ENCODE data around the gene TUBA3E. TPM values are rescaled to one million over a fixed set of nuclear protein-coding genes. Genes with fewer than 3 reads are reported as not detected.

Gene TUBA3E
- polyA plus RNA-seq, 2 of the 4 experiments (the other 2 are of a cell fraction), result not detected

DNA sequence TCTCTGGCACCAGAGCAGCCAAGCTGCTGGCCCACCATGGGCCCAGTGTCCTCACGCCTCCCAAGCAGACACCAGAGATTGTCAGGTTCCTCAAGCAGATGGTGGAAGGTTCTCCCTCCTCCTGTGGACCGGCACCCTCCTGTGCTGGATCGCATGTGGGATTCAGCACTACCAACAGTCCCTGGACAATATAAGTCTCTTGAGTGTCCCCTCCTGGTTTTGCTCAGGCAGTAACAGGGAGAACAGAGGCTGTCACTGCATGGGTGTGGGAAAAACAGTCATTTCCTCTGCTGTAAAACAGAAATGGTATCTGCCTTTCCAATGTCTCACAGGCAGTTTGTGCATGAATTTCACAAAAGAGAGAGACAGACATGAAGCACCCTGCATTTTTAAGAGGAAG, 47.7 kb upstream of the TUBA3E start:
- DNase-seq (ENCODE audit: low read depth in 1 of 2, low spot score in 1 of 2) (no peak), ATAC-seq (no peak)

DNA sequence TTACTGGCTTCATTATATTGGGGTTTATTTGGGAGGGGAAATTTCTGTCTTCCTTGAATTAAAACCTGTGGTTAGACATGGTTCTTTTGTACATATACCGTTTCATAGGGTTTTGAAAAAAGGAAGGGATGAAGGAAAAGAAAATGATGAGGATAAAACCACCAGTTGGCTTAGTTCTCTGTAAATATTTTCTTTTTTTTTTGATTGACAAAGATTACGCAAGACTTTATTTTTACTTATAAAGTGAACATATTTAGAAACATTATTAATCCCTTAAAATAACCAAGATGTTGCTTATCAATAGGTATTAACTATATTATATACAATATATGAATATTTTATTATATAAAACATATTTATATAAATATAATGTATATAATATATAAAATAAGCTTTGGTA, 45.1 kb upstream of the TUBA3E start:
- no peak overlapping the region for H3K4me3 ChIP-seq
- DNase-seq (ENCODE audit: low read depth in 1 of 2, low spot score in 1 of 2) (no peak), FAIRE-seq (no peak), ATAC-seq (no peak)
- H3K4me2 ChIP-seq, result no peak overlapping the region
- no peaks in the 10 kb centered on the region for H3K9me3 ChIP-seq
- WGBS (ENCODE audit: missing lambda C conversion rate), result 78% methylated on average over 2 of the region's 2 CpGs
- H3K27ac ChIP-seq, result no peak overlapping the region
- POLR2A ChIA-PET, result no interaction called here
- CTCF ChIA-PET, result no interaction called here
- peaks cover 15% of the 10 kb centered on the region for H3K4me1 ChIP-seq
- TF ChIP-seq RNF2 (IDR thresholded peaks at IDR 0.05; ENCODE audit: borderline replicate concordance, low read depth) (no peak), HEYL (CRISPR knock-in tag; IDR thresholded peaks at IDR 0.05) (no peak), SMC3 (IDR thresholded peaks at IDR 0.05) (no peak), SREBF2 (IDR thresholded peaks at IDR 0.05) (no peak), ZFP36 (IDR thresholded peaks at IDR 0.05; ENCODE audit: borderline replicate concordance, partially characterized antibody) (no peak), GATA3 (IDR thresholded peaks at IDR 0.05; ENCODE audit: borderline replicate concordance) (no peak), KDM5A (IDR thresholded peaks at IDR 0.05) (no peak), KDM1A (IDR thresholded peaks at IDR 0.05; ENCODE audit: low read depth) (no peak), POLR2A (IDR thresholded peaks at IDR 0.05; ENCODE audit: low read length) (no peak), HOXB13 (CRISPR knock-in tag; IDR thresholded peaks at IDR 0.05; ENCODE audit: low read depth) (no peak), PHF8 (IDR thresholded peaks at IDR 0.05; ENCODE audit: borderline replicate concordance, low read depth) (no peak), CEBPB (IDR thresholded peaks at IDR 0.05) (no peak; a peak in 1 of 4 replicates)
- TF ChIP-seq, protein P1, sequence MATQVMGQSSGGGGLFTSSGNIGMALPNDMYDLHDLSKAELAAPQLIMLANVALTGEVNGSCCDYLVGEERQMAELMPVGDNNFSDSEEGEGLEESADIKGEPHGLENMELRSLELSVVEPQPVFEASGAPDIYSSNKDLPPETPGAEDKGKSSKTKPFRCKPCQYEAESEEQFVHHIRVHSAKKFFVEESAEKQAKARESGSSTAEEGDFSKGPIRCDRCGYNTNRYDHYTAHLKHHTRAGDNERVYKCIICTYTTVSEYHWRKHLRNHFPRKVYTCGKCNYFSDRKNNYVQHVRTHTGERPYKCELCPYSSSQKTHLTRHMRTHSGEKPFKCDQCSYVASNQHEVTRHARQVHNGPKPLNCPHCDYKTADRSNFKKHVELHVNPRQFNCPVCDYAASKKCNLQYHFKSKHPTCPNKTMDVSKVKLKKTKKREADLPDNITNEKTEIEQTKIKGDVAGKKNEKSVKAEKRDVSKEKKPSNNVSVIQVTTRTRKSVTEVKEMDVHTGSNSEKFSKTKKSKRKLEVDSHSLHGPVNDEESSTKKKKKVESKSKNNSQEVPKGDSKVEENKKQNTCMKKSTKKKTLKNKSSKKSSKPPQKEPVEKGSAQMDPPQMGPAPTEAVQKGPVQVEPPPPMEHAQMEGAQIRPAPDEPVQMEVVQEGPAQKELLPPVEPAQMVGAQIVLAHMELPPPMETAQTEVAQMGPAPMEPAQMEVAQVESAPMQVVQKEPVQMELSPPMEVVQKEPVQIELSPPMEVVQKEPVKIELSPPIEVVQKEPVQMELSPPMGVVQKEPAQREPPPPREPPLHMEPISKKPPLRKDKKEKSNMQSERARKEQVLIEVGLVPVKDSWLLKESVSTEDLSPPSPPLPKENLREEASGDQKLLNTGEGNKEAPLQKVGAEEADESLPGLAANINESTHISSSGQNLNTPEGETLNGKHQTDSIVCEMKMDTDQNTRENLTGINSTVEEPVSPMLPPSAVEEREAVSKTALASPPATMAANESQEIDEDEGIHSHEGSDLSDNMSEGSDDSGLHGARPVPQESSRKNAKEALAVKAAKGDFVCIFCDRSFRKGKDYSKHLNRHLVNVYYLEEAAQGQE (IDR thresholded peaks at IDR 0.05), result no peak
- TF ChIP-seq, protein P2, sequence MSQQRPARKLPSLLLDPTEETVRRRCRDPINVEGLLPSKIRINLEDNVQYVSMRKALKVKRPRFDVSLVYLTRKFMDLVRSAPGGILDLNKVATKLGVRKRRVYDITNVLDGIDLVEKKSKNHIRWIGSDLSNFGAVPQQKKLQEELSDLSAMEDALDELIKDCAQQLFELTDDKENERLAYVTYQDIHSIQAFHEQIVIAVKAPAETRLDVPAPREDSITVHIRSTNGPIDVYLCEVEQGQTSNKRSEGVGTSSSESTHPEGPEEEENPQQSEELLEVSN (IDR thresholded peaks at IDR 0.05; ENCODE audit: borderline replicate concordance, low read depth), result no peak
- TF ChIP-seq, protein P3, sequence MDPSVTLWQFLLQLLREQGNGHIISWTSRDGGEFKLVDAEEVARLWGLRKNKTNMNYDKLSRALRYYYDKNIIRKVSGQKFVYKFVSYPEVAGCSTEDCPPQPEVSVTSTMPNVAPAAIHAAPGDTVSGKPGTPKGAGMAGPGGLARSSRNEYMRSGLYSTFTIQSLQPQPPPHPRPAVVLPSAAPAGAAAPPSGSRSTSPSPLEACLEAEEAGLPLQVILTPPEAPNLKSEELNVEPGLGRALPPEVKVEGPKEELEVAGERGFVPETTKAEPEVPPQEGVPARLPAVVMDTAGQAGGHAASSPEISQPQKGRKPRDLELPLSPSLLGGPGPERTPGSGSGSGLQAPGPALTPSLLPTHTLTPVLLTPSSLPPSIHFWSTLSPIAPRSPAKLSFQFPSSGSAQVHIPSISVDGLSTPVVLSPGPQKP (IDR thresholded peaks at IDR 0.05; ENCODE audit: low read depth, low read length), result no peak
- TF ChIP-seq, protein P4, sequence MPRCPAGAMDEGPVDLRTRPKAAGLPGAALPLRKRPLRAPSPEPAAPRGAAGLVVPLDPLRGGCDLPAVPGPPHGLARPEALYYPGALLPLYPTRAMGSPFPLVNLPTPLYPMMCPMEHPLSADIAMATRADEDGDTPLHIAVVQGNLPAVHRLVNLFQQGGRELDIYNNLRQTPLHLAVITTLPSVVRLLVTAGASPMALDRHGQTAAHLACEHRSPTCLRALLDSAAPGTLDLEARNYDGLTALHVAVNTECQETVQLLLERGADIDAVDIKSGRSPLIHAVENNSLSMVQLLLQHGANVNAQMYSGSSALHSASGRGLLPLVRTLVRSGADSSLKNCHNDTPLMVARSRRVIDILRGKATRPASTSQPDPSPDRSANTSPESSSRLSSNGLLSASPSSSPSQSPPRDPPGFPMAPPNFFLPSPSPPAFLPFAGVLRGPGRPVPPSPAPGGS (IDR thresholded peaks at IDR 0.05), result no peak

More for the DNA sequence above, 47.7 kb upstream of the TUBA3E start:
- H3K9me3 ChIP-seq, result no peaks in the 10 kb centered on the region
- H3K4me1 ChIP-seq, result peaks cover 7% of the 10 kb centered on the region
- ChIA-PET CTCF (no interaction called here), POLR2A (no interaction called here)
- H3K4me2 ChIP-seq, result no peak overlapping the region
- H3K27ac ChIP-seq, result no peak overlapping the region
- WGBS (ENCODE audit: missing lambda C conversion rate), result 75% methylated on average over 3 of the region's 3 CpGs
- FAIRE-seq, result no peak
- no peak overlapping the region for H3K4me3 ChIP-seq
- TF ChIP-seq RNF2 (IDR thresholded peaks at IDR 0.05; ENCODE audit: borderline replicate concordance, low read depth), result no peak
- no peak for TF ChIP-seq POLR2AphosphoS2 (conservative IDR thresholded peaks at IDR 0.05; ENCODE audit: low read length)
- TF ChIP-seq ZFP36 (IDR thresholded peaks at IDR 0.05; ENCODE audit: borderline replicate concordance, partially characterized antibody), result no peak
- no peak for TF ChIP-seq FOXS1 (CRISPR knock-in tag; IDR thresholded peaks at IDR 0.05)
- no peak for TF ChIP-seq PHF8 (IDR thresholded peaks at IDR 0.05; ENCODE audit: borderline replicate concordance, low read depth)
- no peak for TF ChIP-seq HOXA7 (CRISPR knock-in tag; IDR thresholded peaks at IDR 0.05)
- TF ChIP-seq, protein P4 (IDR thresholded peaks at IDR 0.05), result no peak
- no peak for TF ChIP-seq RFX5 (IDR thresholded peaks at IDR 0.05)
- TF ChIP-seq, protein P5, sequence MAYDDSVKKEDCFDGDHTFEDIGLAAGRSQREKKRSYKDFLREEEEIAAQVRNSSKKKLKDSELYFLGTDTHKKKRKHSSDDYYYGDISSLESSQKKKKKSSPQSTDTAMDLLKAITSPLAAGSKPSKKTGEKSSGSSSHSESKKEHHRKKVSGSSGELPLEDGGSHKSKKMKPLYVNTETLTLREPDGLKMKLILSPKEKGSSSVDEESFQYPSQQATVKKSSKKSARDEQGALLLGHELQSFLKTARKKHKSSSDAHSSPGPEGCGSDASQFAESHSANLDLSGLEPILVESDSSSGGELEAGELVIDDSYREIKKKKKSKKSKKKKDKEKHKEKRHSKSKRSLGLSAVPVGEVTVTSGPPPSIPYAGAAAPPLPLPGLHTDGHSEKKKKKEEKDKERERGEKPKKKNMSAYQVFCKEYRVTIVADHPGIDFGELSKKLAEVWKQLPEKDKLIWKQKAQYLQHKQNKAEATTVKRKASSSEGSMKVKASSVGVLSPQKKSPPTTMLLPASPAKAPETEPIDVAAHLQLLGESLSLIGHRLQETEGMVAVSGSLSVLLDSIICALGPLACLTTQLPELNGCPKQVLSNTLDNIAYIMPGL (CRISPR knock-in tag; IDR thresholded peaks at IDR 0.05; ENCODE audit: borderline replicate concordance), result no peak
- no peak for TF ChIP-seq CBX8 (IDR thresholded peaks at IDR 0.05)
- TF ChIP-seq BHLHE40 (IDR thresholded peaks at IDR 0.05; ENCODE audit: low read depth, low read length), result no peak
- TF ChIP-seq NFE2L2 (conservative IDR thresholded peaks at IDR 0.05; ENCODE audit: low read length), result no peak
- TF ChIP-seq, protein P3 (IDR thresholded peaks at IDR 0.05; ENCODE audit: low read depth, low read length), result no peak
- TF ChIP-seq JUNB (IDR thresholded peaks at IDR 0.05), result no peak
- TF ChIP-seq CEBPB (IDR thresholded peaks at IDR 0.05), result no peak
- TF ChIP-seq TP53 (CRISPR knock-in tag; IDR thresholded peaks at IDR 0.05), result no peak
- TF ChIP-seq RCOR1 (IDR thresholded peaks at IDR 0.05; ENCODE audit: low read depth, low read length), result no peak
- no peak for TF ChIP-seq MAZ (IDR thresholded peaks at IDR 0.05; ENCODE audit: borderline replicate concordance, low read depth, low read length)
- TF ChIP-seq, protein P6, sequence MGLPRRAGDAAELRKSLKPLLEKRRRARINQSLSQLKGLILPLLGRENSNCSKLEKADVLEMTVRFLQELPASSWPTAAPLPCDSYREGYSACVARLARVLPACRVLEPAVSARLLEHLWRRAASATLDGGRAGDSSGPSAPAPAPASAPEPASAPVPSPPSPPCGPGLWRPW (IDR thresholded peaks at IDR 0.05), result no peak

All from A549 (cell line).